Trophoblast cell (in vitro differentiated cells and primary cell): Measurements from ENCODE around the gene CELA2A.
"Not testable (repeated sequence)": the region's sequence is repeated elsewhere in the genome, so short reads cannot be mapped to it uniquely, and the experiment has no call there.

ENCODE experiments used
- DNase-seq, 2 donors: peaks; one replicate each; pipeline ENCODE4 v3.0.0-alpha.2; 2016
- H2AFZ ChIP-seq: 2 replicates; pipeline ENCODE4 v1.6.1; 2013; ENCODE audit warnings: low read length, moderate library complexity, mild to moderate bottlenecking; ENCODE audit not compliant: insufficient read depth, poor library complexity
- H2AK5ac ChIP-seq: 2 replicates; pipeline ENCODE4 v1.6.1; 2013; ENCODE audit warnings: mild to moderate bottlenecking, low read length
- H2BK120ac ChIP-seq: 2 replicates; pipeline ENCODE4 v1.6.1; 2013; ENCODE audit warnings: low read length, mild to moderate bottlenecking, moderate library complexity; ENCODE audit not compliant: insufficient read depth, poor library complexity
- H2BK12ac ChIP-seq: 2 replicates; pipeline ENCODE4 v1.6.1; 2013; ENCODE audit warnings: mild to moderate bottlenecking, low read length, moderate library complexity
- H2BK5ac ChIP-seq: 2 replicates; pipeline ENCODE4 v1.6.1; 2013; ENCODE audit warnings: low read length, low read depth, moderate library complexity, mild to moderate bottlenecking; ENCODE audit not compliant: poor library complexity
- H3K14ac ChIP-seq: 2 replicates; pipeline ENCODE4 v1.6.1; 2013; ENCODE audit warnings: mild to moderate bottlenecking, low read length
- H3K18ac ChIP-seq: 2 replicates; pipeline ENCODE4 v1.6.1; 2013; ENCODE audit warnings: mild to moderate bottlenecking, low read length
- H3K23ac ChIP-seq: 2 replicates; pipeline ENCODE4 v1.6.1; 2013; ENCODE audit warnings: low read length
- H3K27ac ChIP-seq: 2 replicates; pipeline ENCODE4 v1.5.1; 2013; ENCODE audit warnings: low read depth, mild to moderate bottlenecking, inconsistent platforms, low read length, moderate library complexity
- H3K27me3 ChIP-seq: 2 replicates; pipeline ENCODE4 v1.6.1; 2013; ENCODE audit warnings: inconsistent platforms, mild to moderate bottlenecking, low read length, moderate library complexity; ENCODE audit not compliant: insufficient read depth
- H3K36me3 ChIP-seq, 2 experiments: 1 replicate in 1 of 2; 2 replicates in 1 of 2; pipeline ENCODE4 v1.6.1; 2013; ENCODE audit warnings: low read length in 2 of 2, mild to moderate bottlenecking in 2 of 2, moderate library complexity in 1 of 2; ENCODE audit not compliant: insufficient read depth in 2 of 2, control insufficient read depth in 1 of 2
- H3K4ac ChIP-seq: 2 replicates; pipeline ENCODE4 v1.6.1; 2013; ENCODE audit warnings: low read depth, mild to moderate bottlenecking, low read length, moderate library complexity
- H3K4me1 ChIP-seq, 2 experiments: 1 replicate in 1 of 2; 2 replicates in 1 of 2; pipeline ENCODE4 v1.6.1; 2013; ENCODE audit warnings: low read length in 2 of 2, mild to moderate bottlenecking in 2 of 2, moderate library complexity in 1 of 2; ENCODE audit not compliant: insufficient read depth in 2 of 2, control insufficient read depth in 1 of 2
- H3K4me2 ChIP-seq: 2 replicates; pipeline ENCODE4 v1.6.1; 2013; ENCODE audit warnings: inconsistent platforms, mild to moderate bottlenecking, low read length, moderate library complexity
- H3K4me3 ChIP-seq: 2 replicates; pipeline ENCODE4 v1.5.1; 2013; ENCODE audit warnings: mild to moderate bottlenecking, low read depth, low read length, inconsistent platforms
- H3K79me1 ChIP-seq: one replicate; pipeline ENCODE4 v1.6.1; 2013; ENCODE audit warnings: low read length
- H3K79me2 ChIP-seq: 2 replicates; pipeline ENCODE4 v1.6.1; 2013; ENCODE audit warnings: low read length, mild to moderate bottlenecking; ENCODE audit not compliant: control insufficient read depth, insufficient read depth, poor library complexity
- H3K9ac ChIP-seq: 2 replicates; pipeline ENCODE4 v1.6.1; 2013; ENCODE audit warnings: mild to moderate bottlenecking, low read length
- H3K9me3 ChIP-seq: 2 replicates; pipeline ENCODE4 v1.6.1; 2013; ENCODE audit warnings: low read depth, mild to moderate bottlenecking, control low read depth, inconsistent platforms, low read length; ENCODE audit not compliant: insufficient read depth
- H4K12ac ChIP-seq: 2 replicates; pipeline ENCODE4 v1.6.1; 2013; ENCODE audit warnings: low read depth, mild to moderate bottlenecking, low read length, moderate library complexity
- H4K8ac ChIP-seq: 2 replicates; pipeline ENCODE4 v1.6.1; 2013; ENCODE audit warnings: low read depth, mild to moderate bottlenecking, low read length, moderate library complexity
- H4K91ac ChIP-seq: one replicate; pipeline ENCODE4 v1.6.1; 2013; ENCODE audit warnings: low read depth, mild to moderate bottlenecking, low read length, moderate library complexity
- WGBS: extraction: QIAGEN DNeasy Blood & Tissue Kit; methylation state at CpG from one replicate; pipeline ENCODE4 v1.1.7; 2013; ENCODE audit warnings: missing lambda C conversion rate; ENCODE audit not compliant: insufficient read length, insufficient coverage; ENCODE audit errors: extremely low coverage; 5-methylcytosine and 5-hydroxymethylcytosine counted together

The CELA2A gene

DNA sequence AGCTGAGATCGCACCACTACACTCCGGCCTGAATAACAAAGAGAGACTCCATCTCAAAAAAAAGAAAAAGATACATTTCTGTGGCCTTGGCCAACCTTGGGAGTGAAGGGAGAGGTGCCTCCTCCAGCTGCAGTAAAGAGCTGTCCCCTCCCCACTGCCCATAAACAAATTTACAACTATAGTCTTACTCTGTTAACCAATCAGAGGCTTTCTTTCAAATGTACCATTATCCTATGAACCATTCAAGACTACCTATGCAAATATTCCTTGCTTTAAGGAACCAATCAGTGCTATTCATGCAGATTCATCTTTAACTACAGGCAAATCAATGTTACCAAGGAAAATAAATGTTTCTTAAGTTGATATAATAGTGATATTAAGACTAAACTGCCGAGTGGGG is 20.4 kb downstream of the CELA2A start:
- Histone ChIP-seq H3K79me1 (no peaks in the 10 kb centered on the region), H3K23ac (no peak overlapping the region), H4K91ac (no peak overlapping the region), H4K12ac (no peak overlapping the region), H4K8ac (no peak overlapping the region), H3K14ac (no peak overlapping the region), H3K36me3 (no peaks in the 10 kb centered on the region), H2BK120ac (no peak overlapping the region), H3K27me3 (no peaks in the 10 kb centered on the region), H3K4me2 (no peak overlapping the region), H3K4me3 (no peak overlapping the region), H2AK5ac (no peak overlapping the region), H3K18ac (no peak overlapping the region), H3K27ac (no peak overlapping the region), H2AFZ (no peak overlapping the region), H3K9me3 (peaks cover 3% of the 10 kb centered on the region), H3K4ac (no peak overlapping the region), H3K79me2 (no peaks in the 10 kb centered on the region), H2BK5ac (no peak overlapping the region), H2BK12ac (no peak overlapping the region), H3K4me1 (no peaks in the 10 kb centered on the region), H3K9ac (no peak overlapping the region)
- DNase-seq = no peak
- no CpG with 5 or more reads among the region's 3 CpGs for WGBS

GRCh38 chr1:15477646-15478212 is 21.2 kb downstream of the CELA2A start:
- Histone ChIP-seq H3K14ac (no peak overlapping the region), H3K4ac (no peak overlapping the region), H4K8ac (no peak overlapping the region), H3K36me3 (no peaks in the 10 kb centered on the region), H3K4me2 (no peak overlapping the region), H2BK12ac (no peak overlapping the region), H3K4me1 (no peaks in the 10 kb centered on the region), H3K79me2 (no peaks in the 10 kb centered on the region), H3K27me3 (no peaks in the 10 kb centered on the region), H3K18ac (no peak overlapping the region), H3K79me1 (no peaks in the 10 kb centered on the region), H4K12ac (no peak overlapping the region), H3K4me3 (no peak overlapping the region), H3K9ac (no peak overlapping the region), H3K9me3 (peaks cover 2% of the 10 kb centered on the region), H2BK120ac (no peak overlapping the region), H4K91ac (no peak overlapping the region), H3K23ac (no peak overlapping the region), H3K27ac (no peak overlapping the region), H2BK5ac (no peak overlapping the region), H2AK5ac (no peak overlapping the region), H2AFZ (no peak overlapping the region)
- WGBS = no CpG with 5 or more reads among the region's 5 CpGs
- no peak for DNase-seq

GRCh38 chr1:15479654-15480347 is 23.3 kb downstream of the CELA2A start:
- peaks cover 1% of the 10 kb centered on the region for H3K9me3 ChIP-seq
- H3K18ac ChIP-seq = no peak overlapping the region
- no peak overlapping the region for H2BK120ac ChIP-seq
- H3K9ac ChIP-seq = no peak overlapping the region
- no peak overlapping the region for H2AK5ac ChIP-seq
- H3K27me3 ChIP-seq = no peaks in the 10 kb centered on the region
- no peak overlapping the region for H3K4me3 ChIP-seq
- DNase-seq = no peak
- H3K79me2 ChIP-seq = no peaks in the 10 kb centered on the region
- no peak overlapping the region for H3K4me2 ChIP-seq
- no peak overlapping the region for H4K91ac ChIP-seq
- H4K8ac ChIP-seq = no peak overlapping the region
- no peaks in the 10 kb centered on the region for H3K36me3 ChIP-seq
- no peak overlapping the region for H2BK5ac ChIP-seq
- H4K12ac ChIP-seq = no peak overlapping the region
- no peak overlapping the region for H3K27ac ChIP-seq
- no peak overlapping the region for H2BK12ac ChIP-seq
- H3K23ac ChIP-seq = no peak overlapping the region
- WGBS = 100% methylated on average over 2 of the region's 11 CpGs
- H3K4ac ChIP-seq = no peak overlapping the region
- no peak overlapping the region for H2AFZ ChIP-seq
- H3K14ac ChIP-seq = no peak overlapping the region
- H3K79me1 ChIP-seq = no peaks in the 10 kb centered on the region
- no peaks in the 10 kb centered on the region for H3K4me1 ChIP-seq

DNA sequence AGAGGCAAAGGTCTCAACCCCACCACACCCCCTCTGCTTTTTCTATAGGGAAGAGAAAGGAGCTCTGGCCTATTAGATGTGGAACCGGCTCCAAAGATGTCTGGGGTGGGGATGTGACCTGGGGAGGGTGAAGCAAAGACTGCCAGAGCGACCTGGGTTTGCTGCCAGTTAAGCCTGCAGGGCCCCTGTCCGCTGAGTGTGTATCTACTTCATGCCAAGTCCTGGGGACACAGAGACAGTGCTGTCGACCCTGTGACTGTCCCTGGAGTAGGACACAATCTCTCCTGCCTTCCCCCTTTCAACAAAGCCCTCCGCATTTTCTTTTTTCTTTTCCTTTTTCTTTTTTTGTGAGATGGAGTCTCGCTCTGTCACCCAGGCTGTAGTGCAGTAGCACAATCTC is 25.9 kb downstream of the CELA2A start:
- H4K91ac ChIP-seq, H3K4ac ChIP-seq, H4K8ac ChIP-seq, H2BK12ac ChIP-seq, H3K4me1 ChIP-seq, H3K18ac ChIP-seq, H2AFZ ChIP-seq, H3K27ac ChIP-seq, DNase-seq, H2BK5ac ChIP-seq, H3K14ac ChIP-seq, H3K9ac ChIP-seq, H3K4me2 ChIP-seq, H3K79me1 ChIP-seq, H2BK120ac ChIP-seq, H3K79me2 ChIP-seq, H2AK5ac ChIP-seq, H4K12ac ChIP-seq, H3K4me3 ChIP-seq, H3K23ac ChIP-seq, H3K36me3 ChIP-seq, H3K9me3 ChIP-seq, H3K27me3 ChIP-seq: not testable (repeated sequence)
- WGBS = no CpG with 5 or more reads among the region's 6 CpGs
